Panc1 (cell line): ENCODE data around the gene FLOT2.

Experiments
- POLR2AphosphoS5 ChIP-seq: IDR thresholded peaks from 2 replicates; pipeline ENCODE4 v1.6.1; 2012; ENCODE audit warnings: mild to moderate bottlenecking, low read depth, low read length, moderate library complexity
- SIN3A ChIP-seq: IDR thresholded peaks from 2 replicates; pipeline ENCODE4 v1.6.1; 2012; ENCODE audit warnings: low read depth, mild to moderate bottlenecking, low read length, moderate library complexity, borderline replicate concordance; ENCODE audit not compliant: insufficient read depth
- TF ChIP-seq, protein P1 (sequence below): fragments of 450-650 bp; IDR thresholded peaks from 2 replicates; pipeline ENCODE4 v1.5.1; 2017; ENCODE audit warnings: mild to moderate bottlenecking
- TF ChIP-seq, protein P2 (sequence below), 2 experiments: IDR thresholded peaks; 2 replicates each; pipeline ENCODE4 v1.6.1; 2011 to 2012; ENCODE audit warnings: low read depth in 2 of 2, control low read depth in 1 of 2, low read length in 1 of 2, mild to moderate bottlenecking in 1 of 2, moderate library complexity in 1 of 2; ENCODE audit not compliant: insufficient read depth in 1 of 2

DNA sequence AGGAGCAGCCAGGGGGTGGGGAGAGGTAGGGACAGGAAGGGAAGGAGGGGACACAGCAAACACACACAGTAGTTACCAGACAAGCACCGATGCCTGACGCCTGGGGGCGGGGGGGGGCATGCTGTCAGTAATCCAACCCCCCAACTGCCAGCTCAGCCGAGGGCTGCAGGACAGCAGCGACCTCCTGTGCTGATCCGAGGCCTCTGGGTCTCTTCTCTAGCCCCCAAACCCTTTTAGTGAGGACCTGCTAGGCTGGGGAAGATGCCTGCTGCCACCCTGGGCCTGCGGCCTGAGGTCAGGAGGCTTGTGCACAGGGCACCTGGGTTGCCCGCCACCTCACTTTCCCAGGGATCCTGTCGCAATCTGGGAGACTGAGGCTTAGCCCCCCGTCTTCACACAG, 11.6 kb downstream of the FLOT2 start:
- TF ChIP-seq, protein P1, sequence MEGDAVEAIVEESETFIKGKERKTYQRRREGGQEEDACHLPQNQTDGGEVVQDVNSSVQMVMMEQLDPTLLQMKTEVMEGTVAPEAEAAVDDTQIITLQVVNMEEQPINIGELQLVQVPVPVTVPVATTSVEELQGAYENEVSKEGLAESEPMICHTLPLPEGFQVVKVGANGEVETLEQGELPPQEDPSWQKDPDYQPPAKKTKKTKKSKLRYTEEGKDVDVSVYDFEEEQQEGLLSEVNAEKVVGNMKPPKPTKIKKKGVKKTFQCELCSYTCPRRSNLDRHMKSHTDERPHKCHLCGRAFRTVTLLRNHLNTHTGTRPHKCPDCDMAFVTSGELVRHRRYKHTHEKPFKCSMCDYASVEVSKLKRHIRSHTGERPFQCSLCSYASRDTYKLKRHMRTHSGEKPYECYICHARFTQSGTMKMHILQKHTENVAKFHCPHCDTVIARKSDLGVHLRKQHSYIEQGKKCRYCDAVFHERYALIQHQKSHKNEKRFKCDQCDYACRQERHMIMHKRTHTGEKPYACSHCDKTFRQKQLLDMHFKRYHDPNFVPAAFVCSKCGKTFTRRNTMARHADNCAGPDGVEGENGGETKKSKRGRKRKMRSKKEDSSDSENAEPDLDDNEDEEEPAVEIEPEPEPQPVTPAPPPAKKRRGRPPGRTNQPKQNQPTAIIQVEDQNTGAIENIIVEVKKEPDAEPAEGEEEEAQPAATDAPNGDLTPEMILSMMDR, result no peak
- TF ChIP-seq, protein P2, sequence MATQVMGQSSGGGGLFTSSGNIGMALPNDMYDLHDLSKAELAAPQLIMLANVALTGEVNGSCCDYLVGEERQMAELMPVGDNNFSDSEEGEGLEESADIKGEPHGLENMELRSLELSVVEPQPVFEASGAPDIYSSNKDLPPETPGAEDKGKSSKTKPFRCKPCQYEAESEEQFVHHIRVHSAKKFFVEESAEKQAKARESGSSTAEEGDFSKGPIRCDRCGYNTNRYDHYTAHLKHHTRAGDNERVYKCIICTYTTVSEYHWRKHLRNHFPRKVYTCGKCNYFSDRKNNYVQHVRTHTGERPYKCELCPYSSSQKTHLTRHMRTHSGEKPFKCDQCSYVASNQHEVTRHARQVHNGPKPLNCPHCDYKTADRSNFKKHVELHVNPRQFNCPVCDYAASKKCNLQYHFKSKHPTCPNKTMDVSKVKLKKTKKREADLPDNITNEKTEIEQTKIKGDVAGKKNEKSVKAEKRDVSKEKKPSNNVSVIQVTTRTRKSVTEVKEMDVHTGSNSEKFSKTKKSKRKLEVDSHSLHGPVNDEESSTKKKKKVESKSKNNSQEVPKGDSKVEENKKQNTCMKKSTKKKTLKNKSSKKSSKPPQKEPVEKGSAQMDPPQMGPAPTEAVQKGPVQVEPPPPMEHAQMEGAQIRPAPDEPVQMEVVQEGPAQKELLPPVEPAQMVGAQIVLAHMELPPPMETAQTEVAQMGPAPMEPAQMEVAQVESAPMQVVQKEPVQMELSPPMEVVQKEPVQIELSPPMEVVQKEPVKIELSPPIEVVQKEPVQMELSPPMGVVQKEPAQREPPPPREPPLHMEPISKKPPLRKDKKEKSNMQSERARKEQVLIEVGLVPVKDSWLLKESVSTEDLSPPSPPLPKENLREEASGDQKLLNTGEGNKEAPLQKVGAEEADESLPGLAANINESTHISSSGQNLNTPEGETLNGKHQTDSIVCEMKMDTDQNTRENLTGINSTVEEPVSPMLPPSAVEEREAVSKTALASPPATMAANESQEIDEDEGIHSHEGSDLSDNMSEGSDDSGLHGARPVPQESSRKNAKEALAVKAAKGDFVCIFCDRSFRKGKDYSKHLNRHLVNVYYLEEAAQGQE (IDR thresholded peaks at IDR 0.05; ENCODE audit: insufficient read depth in 1 of 2, low read depth in 2 of 2, low read length in 1 of 2), result no peak
- TF ChIP-seq POLR2AphosphoS5 (no peak), SIN3A (no peak)
